NCI-H146 (cell line): ENCODE measurements around the gene NAXE.
"Not testable (repeated sequence)": the region's sequence is repeated elsewhere in the genome, so short reads cannot be mapped to it uniquely, and the experiment has no call there.

ENCODE experiments used
- DNase-seq: peaks from one replicate; lab custom pipeline; 2025; lab: John Stamatoyannopoulos, UW

Gene NAXE

GRCh38 chr1:156623946-156624813, 32.6 kb downstream of the NAXE start:
- peak; percentile 62 for DNase-seq

DNA sequence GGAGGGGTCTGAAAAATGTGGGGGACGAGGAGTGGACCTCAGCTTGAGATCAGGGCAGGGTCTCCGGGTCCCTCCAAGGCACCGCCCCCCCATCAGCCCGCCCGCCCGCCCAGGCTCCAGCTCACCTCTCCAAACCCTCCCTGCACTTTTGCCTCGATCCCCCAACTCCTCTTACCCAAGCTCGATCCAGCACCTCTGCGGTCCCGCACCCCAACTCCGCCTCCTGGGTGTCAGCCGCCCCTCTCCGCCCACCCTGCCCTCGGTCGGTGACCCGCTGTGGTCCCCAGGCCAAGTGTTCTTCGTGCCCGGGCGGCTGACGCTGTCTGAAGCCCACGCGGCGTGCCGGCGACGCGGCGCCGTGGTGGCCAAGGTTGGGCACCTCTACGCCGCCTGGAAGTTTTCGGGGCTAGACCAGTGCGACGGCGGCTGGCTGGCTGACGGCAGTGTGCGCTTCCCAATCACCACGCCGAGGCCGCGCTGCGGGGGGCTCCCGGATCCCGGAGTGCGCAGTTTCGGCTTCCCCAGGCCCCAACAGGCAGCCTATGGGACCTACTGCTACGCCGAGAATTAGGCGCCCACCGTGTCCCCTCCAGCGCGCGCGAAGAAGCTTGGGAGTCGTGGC, 33.3 kb downstream of the NAXE start:
- DNase-seq: no peak

DNA sequence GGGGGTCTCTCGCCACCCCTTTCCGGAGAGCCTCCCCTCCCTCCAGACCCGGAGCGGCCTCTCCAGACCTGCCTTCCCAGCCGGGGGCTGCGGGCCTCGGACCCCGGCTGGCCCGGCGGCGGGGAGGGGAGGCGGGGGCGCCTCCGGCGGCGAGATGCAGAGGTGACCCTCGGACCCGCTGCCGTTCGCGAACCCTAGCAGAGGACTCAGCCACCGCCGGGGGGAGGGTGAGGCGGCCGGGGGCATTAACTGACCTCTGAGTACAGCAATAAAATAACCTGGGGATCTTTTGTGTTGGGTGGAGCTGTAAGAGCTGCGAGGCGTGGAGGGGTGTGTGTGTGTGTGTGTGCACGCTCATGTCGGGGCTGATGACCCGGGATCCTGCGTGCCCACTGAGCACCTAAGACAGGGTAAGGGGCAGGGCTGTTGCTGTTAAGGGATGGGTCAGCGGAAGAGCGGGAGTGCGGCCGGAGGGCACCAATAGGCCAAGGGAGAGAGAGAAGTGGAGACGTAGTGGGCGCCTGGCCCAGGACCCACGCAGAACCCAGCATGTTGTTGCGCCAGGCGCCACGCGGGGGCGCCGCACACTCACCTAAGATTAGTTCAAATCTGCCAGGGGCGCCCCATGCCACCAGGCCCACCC, 34.0 kb downstream of the NAXE start:
- DNase-seq: peak; percentile 48

- no peak for DNase-seq
Measured at GRCh38 chr1:156626079-156626438, 34.5 kb downstream of the NAXE start.

DNA sequence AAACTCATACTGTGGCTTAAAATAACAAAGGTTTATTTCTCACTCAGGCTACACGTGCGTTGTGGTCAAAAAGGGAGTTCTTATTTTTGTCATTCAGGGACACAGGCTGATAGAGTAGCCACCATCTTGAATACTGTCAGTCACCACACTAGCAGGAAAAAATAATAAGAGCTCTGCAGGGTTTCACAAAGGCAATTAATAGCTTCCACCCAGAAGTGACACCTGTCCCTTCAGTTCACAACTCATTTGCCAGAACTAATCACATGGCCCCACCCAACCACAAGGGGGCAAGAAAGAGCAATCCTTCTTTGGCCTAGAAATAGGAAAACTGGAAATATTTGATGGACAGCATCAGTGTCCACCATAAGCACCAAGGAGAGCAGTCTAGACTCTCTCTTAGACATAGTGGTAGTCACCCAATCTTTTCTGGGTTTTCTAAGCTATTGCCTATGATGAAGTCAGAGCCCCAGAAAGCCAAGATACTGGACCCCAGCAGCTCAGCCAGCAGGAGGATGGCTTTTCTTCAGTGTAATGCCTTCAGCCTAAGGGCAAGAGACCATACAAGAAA, 35.8 kb downstream of the NAXE start:
- DNase-seq: peak; percentile 89

DNA sequence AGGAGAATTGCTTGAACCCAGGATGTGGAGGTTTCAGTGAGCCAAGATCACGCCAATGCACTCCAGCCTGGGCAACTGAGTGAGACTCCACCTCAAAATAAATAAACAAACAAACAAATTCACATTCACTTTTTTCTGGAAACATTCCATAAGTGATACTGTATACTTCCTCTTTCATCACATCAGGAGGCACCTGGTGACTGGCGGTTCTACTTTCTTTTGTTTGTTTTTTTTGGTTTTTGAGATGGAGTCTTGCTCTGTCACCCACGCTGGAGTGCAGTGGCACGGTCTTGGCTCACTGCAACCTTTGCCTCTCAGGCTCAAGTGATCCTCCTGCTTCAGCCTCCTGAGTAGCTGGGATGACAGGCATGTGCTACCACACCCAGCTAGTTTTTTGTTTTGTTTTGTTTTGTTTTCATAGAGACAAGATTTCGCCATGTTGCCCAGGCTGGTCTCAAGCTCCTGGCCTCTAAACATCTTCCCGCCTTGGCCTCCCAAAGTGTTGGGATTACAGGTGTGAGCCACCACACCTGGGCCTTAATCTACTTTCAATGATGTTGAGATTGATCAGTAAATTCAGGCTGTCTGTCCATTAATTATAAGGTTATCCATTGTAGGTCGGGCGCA, 38.4 kb downstream of the NAXE start:
- DNase-seq: no peak

DNA sequence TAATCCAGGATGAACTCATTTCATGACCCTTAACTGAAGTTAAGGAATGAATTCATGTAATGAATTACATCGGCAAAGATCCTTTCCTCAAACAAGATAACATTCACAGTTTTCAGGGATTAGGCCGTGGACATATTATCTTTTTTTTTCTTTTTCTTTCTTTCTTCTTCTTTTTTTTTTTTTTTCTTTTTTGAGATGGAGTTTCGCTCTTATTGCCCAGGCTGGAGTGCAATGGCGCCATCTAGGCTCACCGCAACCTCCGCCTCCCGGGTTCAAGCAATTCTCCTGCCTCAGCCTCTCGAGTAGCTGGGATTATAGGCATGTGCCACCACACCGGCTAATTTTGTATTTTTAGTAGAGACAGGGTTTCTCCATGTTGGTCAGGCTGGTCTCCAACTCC, 39.6 kb downstream of the NAXE start:
- not testable (repeated sequence) for DNase-seq

- DNase-seq: no peak
Measured at GRCh38 chr1:156632355-156632754, 40.8 kb downstream of the NAXE start.

DNA sequence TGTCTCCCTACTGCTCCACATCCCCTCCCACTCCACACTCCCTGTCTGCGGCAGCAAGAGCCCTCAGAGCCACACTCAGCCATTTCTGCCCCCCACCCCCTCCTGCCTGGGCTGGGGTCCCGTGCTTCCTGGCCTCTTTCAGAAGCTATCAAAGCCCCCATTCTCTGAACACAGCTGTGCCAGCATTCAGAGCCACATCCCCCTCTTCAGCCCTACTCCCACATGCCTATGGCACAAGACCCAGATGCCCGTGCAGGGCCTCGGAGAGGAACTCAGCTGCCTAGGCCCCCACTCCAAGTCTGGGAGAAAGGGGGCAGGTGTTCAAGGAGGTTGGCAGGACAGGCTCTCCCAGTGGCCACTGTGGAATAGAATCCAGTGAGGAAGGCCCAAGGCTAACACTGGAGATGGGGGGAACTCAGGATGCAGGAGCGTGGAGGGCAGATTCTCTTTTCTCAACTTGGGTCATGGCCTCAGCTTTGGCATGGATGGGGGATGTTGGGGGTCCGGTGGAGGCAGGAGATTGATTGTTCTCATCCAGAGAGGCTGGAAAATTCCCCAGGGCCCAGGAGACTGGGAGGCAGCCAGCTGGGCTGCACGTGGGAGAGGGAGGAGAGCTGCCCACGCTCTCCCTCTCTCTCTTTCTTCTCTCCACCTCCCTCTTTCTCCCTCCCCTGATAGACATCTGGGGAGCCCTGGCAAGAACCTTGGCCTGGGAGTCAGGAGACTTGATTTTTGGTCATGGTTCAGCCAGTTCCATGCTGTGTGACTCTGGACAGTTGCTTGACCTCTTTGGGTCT, 46.8 kb downstream of the NAXE start:
- DNase-seq: no peak

DNA sequence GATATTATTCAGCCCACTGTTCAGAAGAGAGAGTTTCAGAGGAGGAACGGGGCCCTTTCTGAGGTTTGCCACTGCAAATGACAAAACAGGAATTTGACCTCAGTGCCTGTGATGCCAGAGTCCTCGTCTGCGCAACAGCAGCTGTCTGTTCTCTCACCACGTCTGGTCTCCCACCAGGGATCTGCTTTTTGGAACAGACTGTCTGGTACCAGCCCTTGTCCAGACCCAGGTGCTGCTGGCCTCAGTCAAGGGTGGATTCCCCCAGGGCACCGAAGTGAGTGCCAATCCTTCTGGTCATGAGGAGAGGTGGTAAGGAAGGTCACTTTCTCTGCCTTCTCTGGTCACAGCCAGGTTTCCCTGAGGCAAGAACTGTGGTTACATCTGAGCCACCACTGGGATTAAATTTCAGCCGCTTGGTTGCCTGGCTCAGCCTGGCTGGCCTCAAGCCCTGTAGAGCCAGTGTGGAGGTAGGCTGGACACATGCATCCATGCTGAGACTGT, 48.1 kb downstream of the NAXE start:
- DNase-seq: no peak

GRCh38 chr1:156640842-156641706, 49.5 kb downstream of the NAXE start:
- DNase-seq: no peak

DNA sequence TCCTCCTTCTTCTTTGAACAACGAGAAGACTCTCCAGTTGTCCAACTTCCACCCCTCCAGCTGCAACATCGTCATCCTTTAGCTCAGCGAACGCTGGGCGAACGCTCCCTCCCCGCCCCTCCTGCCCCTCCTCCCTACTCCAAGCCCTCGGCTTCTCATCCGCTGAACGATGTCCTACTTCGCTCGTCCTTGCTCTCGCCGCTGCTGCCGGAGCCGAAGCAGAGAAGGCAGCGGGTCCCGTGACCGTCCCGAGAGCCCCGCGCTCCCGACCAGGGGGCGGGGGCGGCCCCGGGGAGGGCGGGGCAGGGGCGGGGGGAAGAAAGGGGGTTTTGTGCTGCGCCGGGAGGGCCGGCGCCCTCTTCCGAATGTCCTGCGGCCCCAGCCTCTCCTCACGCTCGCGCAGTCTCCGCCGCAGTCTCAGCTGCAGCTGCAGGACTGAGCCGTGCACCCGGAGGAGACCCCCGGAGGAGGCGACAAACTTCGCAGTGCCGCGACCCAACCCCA, 50.2 kb downstream of the NAXE start, which contains the start of gene BCAN:
TSS of gene BCAN (plus strand) at position 357 of the 504 bp plus-strand sequence. CDS start 3,938 bp downstream, outside the sequence.
- DNase-seq: peak; percentile 56

GRCh38 chr1:156642265-156643048, 50.9 kb downstream of the NAXE start:
- DNase-seq: peak; percentile 46

DNA sequence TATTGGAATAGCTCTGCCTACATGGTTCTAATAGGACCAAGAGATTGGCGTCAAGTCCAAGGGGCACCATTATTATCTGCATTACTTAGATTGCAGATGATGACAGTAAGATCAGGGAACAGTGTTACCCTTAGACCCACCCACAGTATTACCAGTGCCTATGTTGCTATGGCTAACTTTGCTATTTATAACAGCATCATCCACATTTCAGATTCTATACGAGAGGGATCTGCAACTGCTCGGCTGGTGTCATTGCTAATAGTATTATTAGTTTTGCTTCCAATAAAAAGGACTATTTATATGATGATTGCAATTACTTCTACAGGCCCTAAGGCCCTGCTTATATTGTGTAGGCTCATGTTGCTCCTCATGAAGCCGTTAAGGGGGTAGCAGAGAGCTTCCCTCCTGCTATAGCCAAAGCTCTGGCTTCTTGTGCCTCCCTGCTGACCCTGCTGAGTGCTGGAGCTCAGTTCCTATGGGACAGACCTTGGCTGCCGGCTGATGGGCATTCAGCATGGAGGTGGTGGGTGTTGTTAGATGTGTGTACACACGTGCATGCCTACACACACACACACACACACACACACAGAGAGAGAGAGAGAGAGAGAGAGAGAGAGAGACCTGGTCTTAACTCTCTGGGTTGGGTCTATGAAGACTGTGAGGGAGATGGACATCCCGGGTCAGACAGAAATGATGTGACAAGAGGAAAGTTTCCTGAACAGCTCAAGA, 51.6 kb downstream of the NAXE start:
- DNase-seq: no peak

DNA sequence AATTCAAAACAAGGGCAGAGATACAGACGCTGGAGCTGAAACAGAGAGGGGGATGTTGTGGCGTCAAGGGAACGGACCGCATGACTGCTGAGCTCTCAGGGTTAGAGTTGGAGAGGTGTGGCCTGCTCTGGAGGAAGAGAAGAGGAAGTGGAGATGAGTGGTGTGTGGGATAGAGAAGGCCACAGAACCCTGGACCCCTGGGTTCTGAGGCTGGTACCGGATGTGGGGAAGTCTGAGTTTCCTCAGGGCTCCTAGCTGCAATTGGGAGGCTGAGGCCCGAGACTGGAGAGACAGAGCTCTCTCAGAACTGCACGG, 52.2 kb downstream of the NAXE start:
- DNase-seq: no peak
